ENCODE measurements around the gene SH3BGRL.

DNA sequence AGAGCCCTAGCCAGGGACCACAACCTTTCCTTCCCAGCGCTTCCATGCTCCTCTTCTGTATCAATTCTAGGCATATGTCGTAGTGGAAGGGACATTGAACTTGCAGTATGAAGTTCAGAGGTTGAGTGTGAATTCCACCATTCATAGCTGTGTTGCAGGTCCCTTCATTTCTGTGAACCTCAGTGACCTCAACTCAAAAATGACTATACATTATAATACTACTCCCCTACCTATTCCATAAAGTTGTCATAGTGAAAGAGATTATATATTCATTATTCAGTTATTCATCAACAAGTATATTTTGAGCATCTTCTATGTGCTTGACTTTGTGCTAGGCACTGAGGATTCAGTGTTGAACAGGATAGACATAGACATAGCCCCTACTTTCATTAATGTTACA lies 28.0 kb downstream of the SH3BGRL start:
- TF ChIP-seq, protein P1, sequence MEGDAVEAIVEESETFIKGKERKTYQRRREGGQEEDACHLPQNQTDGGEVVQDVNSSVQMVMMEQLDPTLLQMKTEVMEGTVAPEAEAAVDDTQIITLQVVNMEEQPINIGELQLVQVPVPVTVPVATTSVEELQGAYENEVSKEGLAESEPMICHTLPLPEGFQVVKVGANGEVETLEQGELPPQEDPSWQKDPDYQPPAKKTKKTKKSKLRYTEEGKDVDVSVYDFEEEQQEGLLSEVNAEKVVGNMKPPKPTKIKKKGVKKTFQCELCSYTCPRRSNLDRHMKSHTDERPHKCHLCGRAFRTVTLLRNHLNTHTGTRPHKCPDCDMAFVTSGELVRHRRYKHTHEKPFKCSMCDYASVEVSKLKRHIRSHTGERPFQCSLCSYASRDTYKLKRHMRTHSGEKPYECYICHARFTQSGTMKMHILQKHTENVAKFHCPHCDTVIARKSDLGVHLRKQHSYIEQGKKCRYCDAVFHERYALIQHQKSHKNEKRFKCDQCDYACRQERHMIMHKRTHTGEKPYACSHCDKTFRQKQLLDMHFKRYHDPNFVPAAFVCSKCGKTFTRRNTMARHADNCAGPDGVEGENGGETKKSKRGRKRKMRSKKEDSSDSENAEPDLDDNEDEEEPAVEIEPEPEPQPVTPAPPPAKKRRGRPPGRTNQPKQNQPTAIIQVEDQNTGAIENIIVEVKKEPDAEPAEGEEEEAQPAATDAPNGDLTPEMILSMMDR (IDR thresholded peaks at IDR 0.05): no peak
- TF ChIP-seq POLR2A (IDR thresholded peaks at IDR 0.05): no peak

Measured in upper lobe of left lung (tissue), 4 donors.